Measurements from ENCODE around the gene TRIP11.

The TRIP11 gene

GRCh38 chr14:91968280-91968679 is 71.6 kb downstream of the TRIP11 start:
- H3K4me3 ChIP-seq (ENCODE audit: low read depth, low read length), result no peak overlapping the region
- no peak for TF ChIP-seq CTCF (conservative IDR thresholded peaks at IDR 0.05; ENCODE audit: low read depth, low read length)
- DNase-seq (ENCODE audit: low read depth), result no peak

GRCh38 chr14:91964724-91965123 is 75.1 kb downstream of the TRIP11 start:
- no peak for DNase-seq (ENCODE audit: low read depth)
- TF ChIP-seq CTCF (conservative IDR thresholded peaks at IDR 0.05; ENCODE audit: low read depth, low read length), result no peak
- no peak overlapping the region for H3K4me3 ChIP-seq (ENCODE audit: low read depth, low read length)

DNA sequence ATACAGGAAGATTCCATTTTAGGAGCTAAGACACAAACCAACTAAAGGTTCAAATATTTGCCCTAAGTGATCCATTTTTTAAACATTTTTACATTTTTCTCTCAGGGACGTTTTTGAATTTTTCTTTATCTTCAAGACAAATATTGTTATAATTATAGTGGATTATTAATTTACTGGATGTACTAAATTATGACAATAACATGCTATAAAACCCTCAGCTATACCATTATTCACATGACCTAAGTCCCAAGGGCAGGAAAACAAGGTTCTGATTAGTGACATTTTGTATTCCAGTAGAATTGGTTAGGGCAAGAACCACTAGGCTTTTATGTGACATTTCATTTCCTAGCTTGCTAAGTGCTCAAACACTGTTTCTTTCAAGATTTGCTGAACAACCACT is 75.8 kb downstream of the TRIP11 start:
- no peak for TF ChIP-seq CTCF (conservative IDR thresholded peaks at IDR 0.05; ENCODE audit: low read depth, low read length)
- no peak for DNase-seq (ENCODE audit: low read depth)
- H3K4me3 ChIP-seq (ENCODE audit: low read depth, low read length), result no peak overlapping the region

GRCh38 chr14:91963465-91963864 is 76.4 kb downstream of the TRIP11 start:
- no peak for TF ChIP-seq CTCF (conservative IDR thresholded peaks at IDR 0.05; ENCODE audit: low read depth, low read length)
- DNase-seq (ENCODE audit: low read depth), result peak; percentile 93
- H3K4me3 ChIP-seq (ENCODE audit: low read depth, low read length), result no peak overlapping the region

- no peak for DNase-seq (ENCODE audit: low read depth)
- TF ChIP-seq CTCF (conservative IDR thresholded peaks at IDR 0.05; ENCODE audit: low read depth, low read length), result no peak
- H3K4me3 ChIP-seq (ENCODE audit: low read depth, low read length), result no peak overlapping the region
Measured at GRCh38 chr14:91961297-91962220, 78.3 kb downstream of the TRIP11 start.

- H3K4me3 ChIP-seq (ENCODE audit: low read depth, low read length), result no peak overlapping the region
- no peak for DNase-seq (ENCODE audit: low read depth)
Measured at GRCh38 chr14:91957876-91958313, 82.0 kb downstream of the TRIP11 start.

More at GRCh38 chr14:91957876-91958313, 82.0 kb downstream of the TRIP11 start:
- TF ChIP-seq CTCF (conservative IDR thresholded peaks at IDR 0.05; ENCODE audit: low read depth, low read length), result no peak
